Spleen (tissue), 11 donors: ENCODE measurements around the gene TUT1. TPM values are rescaled to one million over a fixed set of nuclear protein-coding genes. Genes with fewer than 3 reads are reported as not detected.
"Not testable (repeated sequence)": the region's sequence is repeated elsewhere in the genome, so short reads cannot be mapped to it uniquely, and the experiment has no call there.

Experiments
- DNase-seq: peaks from one replicate; pipeline ENCODE4 v3.0.0-alpha.2; 2020
- H3K27ac ChIP-seq, 8 donors: fragments of 200-600 bp; sonication (generic) in 7 of 8; 1 replicate in 4 of 8; 2 replicates in 4 of 8; pipeline versions ENCODE4 v1.5.0 to v1.8.0; 2016 to 2021; ENCODE audit warnings: inconsistent platforms in 4 of 8, mild to moderate bottlenecking in 4 of 8, moderate library complexity in 1 of 8
- H3K27me3 ChIP-seq, 7 donors: fragments of 200-600 bp; sonication (generic) in 6 of 7; replicated peaks in 1 of 7; 1 replicate in 4 of 7; 2 replicates in 3 of 7; pipeline versions ENCODE4 v1.5.0 to v1.8.0; 2016 to 2021; ENCODE audit warnings: inconsistent platforms in 3 of 7, mild to moderate bottlenecking in 1 of 7
- H3K36me3 ChIP-seq, 6 donors: fragments of 200-600 bp; sonication (generic) in 5 of 6; 1 replicate in 4 of 6; 2 replicates in 2 of 6; pipeline versions ENCODE4 v1.5.0 to v1.8.0; 2016 to 2021; ENCODE audit warnings: inconsistent platforms in 2 of 6
- H3K4me1 ChIP-seq, 6 donors: fragments of 200-600 bp; sonication (generic) in 5 of 6; 1 replicate in 3 of 6; 2 replicates in 3 of 6; pipeline versions ENCODE4 v1.5.0 to v1.8.0; 2016 to 2021; ENCODE audit warnings: inconsistent platforms in 3 of 6
- H3K4me3 ChIP-seq, 8 donors: fragments of 200-600 bp; sonication (generic) in 7 of 8; 1 replicate in 4 of 8; 2 replicates in 4 of 8; pipeline versions ENCODE4 v1.5.0 to v1.8.0; 2016 to 2021; ENCODE audit warnings: inconsistent platforms in 4 of 8, mild to moderate bottlenecking in 4 of 8, moderate library complexity in 2 of 8
- H3K9me3 ChIP-seq, 8 donors: fragments of 200-600 bp; sonication (generic) in 7 of 8; 1 replicate in 4 of 8; 2 replicates in 4 of 8; pipeline versions ENCODE4 v1.5.0 to v1.8.0; 2016 to 2021; ENCODE audit warnings: inconsistent platforms in 4 of 8
- POLR2A ChIP-seq, 3 donors: fragments of 450-650 bp; IDR thresholded peaks; one replicate each; pipeline ENCODE4 v1.5.1; 2017; ENCODE audit warnings: antibody characterized with exemption in 3 of 3, mild to moderate bottlenecking in 1 of 3
- POLR2AphosphoS5 ChIP-seq, 3 donors: sonication (generic); formaldehyde crosslinking; IDR thresholded peaks; one replicate each; pipeline ENCODE4 v1.5.1; 2017; ENCODE audit warnings: antibody characterized with exemption in 3 of 3
- WGBS, 5 donors: extraction: QIAGEN DNeasy Blood & Tissue Kit in 3 of 5; methylation state at CpG; one replicate each; pipeline versions ENCODE4 v1.1.5 to v1.1.7; 2013 to 2018; 5-methylcytosine and 5-hydroxymethylcytosine counted together
- intact Hi-C: fragments of 100-400 bp; cut with DNase I; formaldehyde crosslinking; loops from one replicate; pipeline ENCODE4 v1.15.0; 2023; ENCODE audit warnings: low total_unique reads
- polyA plus RNA-seq, 3 donors: library from polyadenylated mRNA; stranded (reverse); fragments of 200-250 nt; gene quantifications; one replicate each; pipeline ENCODE4 v1.2.1, GENCODE V29; 2013
- total RNA-seq, 7 donors: library from RNA; depleted of rRNA in 3 of 7; stranded (reverse); fragments of >200 nt in 3 of 7; fragmentation: NEBNext Ultra II Directional in 4 of 7; extraction: Animal tissue kit (Norgen Biotek cat#: 25700) in 4 of 7; gene quantifications; one replicate each; pipeline versions ENCODE4 v1.1.0 to v1.2.1, GENCODE V29; 2016 to 2021
- TF ChIP-seq, protein P1 (sequence below), 11 experiments: fragments of 200-600 bp in 7 of 11; fragments of 450-650 bp in 4 of 11; sonication (generic) in 4 of 11; IDR thresholded peaks in 8 of 11; conservative IDR thresholded peaks in 3 of 11; 1 replicate in 7 of 11; 2 replicates in 4 of 11; pipeline versions ENCODE4 v1.4.0 to v1.8.0; 2016 to 2021; ENCODE audit warnings: antibody characterized with exemption in 11 of 11, inconsistent platforms in 4 of 11, mild to moderate bottlenecking in 1 of 11
- donor health status: healthy with polysubstance abuse.
- donor health status: DM: no; HTN: no; CAD: no; lungs with moderate emphysema.
- donor health status: DM: no; HTN: no; CAD: no.
- donor health status: Bipolar disorder and iron deficiency.
- donor health status: healthy.
- donor health status: DM: no; HTN: no; CAD: no.
- donor health status: DM: yes; HTN: yes; CAD: no.

Gene TUT1
- total and polyA plus RNA-seq, 10 donors: 14.4 to 30.9 (median 18.5) TPM

DNA sequence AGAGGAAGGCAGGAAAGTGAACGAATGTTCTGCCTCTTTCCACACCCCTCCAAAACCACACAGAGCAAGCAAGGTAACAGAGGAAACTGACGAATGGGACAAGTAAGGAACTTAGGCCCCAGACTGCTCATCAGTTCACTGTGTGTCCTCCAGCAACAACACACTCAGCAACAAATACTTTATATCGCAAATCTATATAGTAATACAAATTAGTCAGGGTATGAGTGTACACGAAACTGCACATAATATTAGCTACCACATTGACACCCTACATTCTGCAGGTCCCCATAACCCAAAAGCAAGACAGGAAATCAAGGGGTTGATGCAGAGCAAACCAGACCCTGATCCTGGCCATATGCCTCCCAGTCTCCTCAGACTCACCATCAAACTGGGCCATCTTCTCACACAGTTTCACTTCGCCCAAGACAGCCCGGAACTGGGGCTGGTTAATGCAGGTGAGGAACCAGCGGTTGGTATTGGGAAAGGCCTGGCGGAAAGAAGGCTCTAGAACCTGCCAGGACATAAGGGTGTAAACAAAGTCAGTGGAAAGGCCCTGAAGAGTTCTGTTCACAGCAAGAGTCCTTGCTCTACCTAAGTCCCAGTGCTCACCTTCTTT is 24.2 kb downstream of the TUT1 start:
- H3K9me3 ChIP-seq: no peaks in the 10 kb centered on the region
- H3K27me3 ChIP-seq: no peaks in the 10 kb centered on the region
- no peak overlapping the region for H3K4me3 ChIP-seq
- H3K36me3 ChIP-seq: peaks cover 0 to 100% (median 96%) of the 10 kb centered on the region in 6 donors
- intact Hi-C loops: no loop called here
- peak; percentile 32 for DNase-seq
- 44 to 79% (median 75%) methylated on average over 8 of the region's 8 CpGs for WGBS, 5 donors
- peaks cover 4 to 65% (median 25%) of the 10 kb centered on the region in 6 donors for H3K4me1 ChIP-seq
- H3K27ac ChIP-seq: peak overlapping the region in 2 of 8 donors; percentile 58 to 70
- TF ChIP-seq POLR2A (IDR thresholded peaks at IDR 0.05) (no peak), POLR2AphosphoS5 (IDR thresholded peaks at IDR 0.05) (no peak)
- TF ChIP-seq, protein P1, sequence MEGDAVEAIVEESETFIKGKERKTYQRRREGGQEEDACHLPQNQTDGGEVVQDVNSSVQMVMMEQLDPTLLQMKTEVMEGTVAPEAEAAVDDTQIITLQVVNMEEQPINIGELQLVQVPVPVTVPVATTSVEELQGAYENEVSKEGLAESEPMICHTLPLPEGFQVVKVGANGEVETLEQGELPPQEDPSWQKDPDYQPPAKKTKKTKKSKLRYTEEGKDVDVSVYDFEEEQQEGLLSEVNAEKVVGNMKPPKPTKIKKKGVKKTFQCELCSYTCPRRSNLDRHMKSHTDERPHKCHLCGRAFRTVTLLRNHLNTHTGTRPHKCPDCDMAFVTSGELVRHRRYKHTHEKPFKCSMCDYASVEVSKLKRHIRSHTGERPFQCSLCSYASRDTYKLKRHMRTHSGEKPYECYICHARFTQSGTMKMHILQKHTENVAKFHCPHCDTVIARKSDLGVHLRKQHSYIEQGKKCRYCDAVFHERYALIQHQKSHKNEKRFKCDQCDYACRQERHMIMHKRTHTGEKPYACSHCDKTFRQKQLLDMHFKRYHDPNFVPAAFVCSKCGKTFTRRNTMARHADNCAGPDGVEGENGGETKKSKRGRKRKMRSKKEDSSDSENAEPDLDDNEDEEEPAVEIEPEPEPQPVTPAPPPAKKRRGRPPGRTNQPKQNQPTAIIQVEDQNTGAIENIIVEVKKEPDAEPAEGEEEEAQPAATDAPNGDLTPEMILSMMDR (IDR thresholded peaks at IDR 0.05 in 8 of 11, conservative IDR thresholded peaks at IDR 0.05 in 3 of 11): no peak

DNA sequence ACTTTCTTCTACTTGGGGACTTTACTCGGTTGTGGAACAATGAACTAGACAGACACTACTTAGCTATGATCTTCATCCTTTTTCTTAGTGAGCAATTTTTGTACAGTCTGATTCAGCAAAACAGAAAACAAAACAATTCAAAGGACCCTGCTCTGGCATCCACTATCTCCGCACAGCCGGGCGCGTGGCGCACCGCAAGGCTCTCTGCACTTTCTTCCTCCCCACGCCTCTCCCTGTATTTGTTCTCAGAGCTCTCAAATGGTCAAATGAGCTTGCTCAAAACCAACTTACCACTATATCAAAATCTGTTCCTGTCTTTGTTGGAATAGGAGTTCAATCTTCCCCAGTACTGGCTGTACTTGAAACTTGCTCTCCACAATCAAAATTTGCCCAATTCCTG is 25.1 kb downstream of the TUT1 start:
- no peak overlapping the region for H3K4me3 ChIP-seq
- no peaks in the 10 kb centered on the region for H3K27me3 ChIP-seq
- intact Hi-C loops: no loop called here
- H3K27ac ChIP-seq: peak overlapping the region in 2 of 8 donors; percentile 58 to 70
- DNase-seq: peak; percentile 25
- 91 to 96% (median 95%) methylated on average over 8 of the region's 8 CpGs for whole genome bisulfite sequencing, 5 donors
- H3K9me3 ChIP-seq: no peaks in the 10 kb centered on the region
- TF ChIP-seq, protein P1 (IDR thresholded peaks at IDR 0.05 in 8 of 11, conservative IDR thresholded peaks at IDR 0.05 in 3 of 11): no peak
- TF ChIP-seq POLR2A (IDR thresholded peaks at IDR 0.05): no peak
- no peak for TF ChIP-seq POLR2AphosphoS5 (IDR thresholded peaks at IDR 0.05)
- H3K36me3 ChIP-seq: peaks cover 0 to 100% (median 94%) of the 10 kb centered on the region in 6 donors
- peaks cover 4 to 62% (median 18%) of the 10 kb centered on the region in 6 donors for H3K4me1 ChIP-seq

DNA sequence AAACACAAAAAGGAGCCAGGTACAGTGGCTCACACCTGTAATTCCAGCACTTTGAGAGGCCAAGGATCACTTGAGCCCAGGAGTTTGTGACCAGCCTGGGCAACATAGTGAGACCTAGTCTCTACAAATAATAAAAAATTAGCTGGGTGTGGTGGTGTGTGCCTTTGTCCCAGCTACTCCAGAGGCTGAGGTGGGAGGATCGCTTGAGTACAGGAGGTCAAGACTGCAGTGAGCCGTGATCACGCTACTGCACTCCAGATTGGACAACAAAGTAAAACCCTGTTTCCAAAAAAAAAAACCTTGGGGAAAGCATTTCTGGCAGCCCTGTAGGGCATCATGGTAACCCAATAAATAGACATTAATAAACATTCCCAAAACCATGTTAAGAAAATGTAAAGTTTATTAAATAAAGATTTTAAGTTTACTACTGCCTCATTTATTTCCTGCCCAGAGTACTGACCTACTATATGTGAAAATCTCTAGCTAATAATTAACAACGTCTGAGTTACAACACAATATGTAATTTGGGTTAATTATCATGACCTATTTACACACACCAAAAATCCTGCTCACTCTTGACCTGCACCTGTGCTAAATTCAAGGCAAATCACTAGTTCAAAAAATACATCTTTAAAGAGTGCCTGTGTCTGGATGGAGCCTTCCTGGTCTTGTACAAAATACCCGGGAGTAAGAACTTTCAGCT is 26.1 kb downstream of the TUT1 start:
- H3K27ac ChIP-seq: peak overlapping the region in 1 of 8 donors; percentile 27
- H3K36me3 ChIP-seq: peaks cover 0 to 100% (median 92%) of the 10 kb centered on the region in 6 donors
- H3K27me3 ChIP-seq: no peaks in the 10 kb centered on the region
- DNase-seq: peak; percentile 25
- H3K4me1 ChIP-seq: peaks cover 10 to 62% (median 18%) of the 10 kb centered on the region in 6 donors
- TF ChIP-seq POLR2A (IDR thresholded peaks at IDR 0.05) (no peak), POLR2AphosphoS5 (IDR thresholded peaks at IDR 0.05) (no peak)
- TF ChIP-seq, protein P1 (IDR thresholded peaks at IDR 0.05 in 8 of 11, conservative IDR thresholded peaks at IDR 0.05 in 3 of 11): no peak
- intact Hi-C loops: no loop called here
- H3K4me3 ChIP-seq: no peak overlapping the region
- WGBS, 5 donors: 68 to 82% (median 79%) methylated on average over 5 of the region's 5 CpGs
- no peaks in the 10 kb centered on the region for H3K9me3 ChIP-seq

DNA sequence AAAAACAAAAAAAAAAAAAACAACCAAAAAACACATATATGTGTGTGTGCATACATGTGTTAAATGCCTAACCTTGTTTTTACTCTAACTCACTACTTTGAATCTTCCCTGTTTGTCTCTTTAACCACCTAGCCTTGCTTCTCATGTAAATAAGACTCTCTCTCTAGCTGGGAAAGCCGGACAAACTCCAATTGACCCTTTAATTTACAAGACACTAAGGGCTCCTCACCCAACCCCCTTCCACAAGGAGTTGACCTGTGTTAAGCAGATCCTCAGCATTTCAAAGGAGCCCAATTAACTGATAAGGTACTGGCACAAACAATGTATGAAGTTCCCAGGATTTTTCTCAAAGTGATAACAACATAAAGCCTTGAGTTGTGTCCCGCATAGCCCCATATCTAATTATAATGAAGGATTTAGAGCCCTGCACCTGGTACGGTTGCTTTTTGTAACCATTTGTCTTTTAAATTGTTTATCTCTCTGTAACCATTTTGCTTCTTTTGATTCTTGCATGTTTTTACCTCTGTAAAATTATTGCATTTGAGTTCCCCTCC is 29.6 kb downstream of the TUT1 start:
- not testable (repeated sequence) for H3K27me3 ChIP-seq, DNase-seq, H3K27ac ChIP-seq, H3K9me3 ChIP-seq, H3K4me3 ChIP-seq
- Histone ChIP-seq H3K4me1 (peaks cover 20 to 79% (median 34%) of the 10 kb centered on the region in 6 donors), H3K36me3 (peaks cover 0 to 96% (median 80%) of the 10 kb centered on the region in 6 donors)
- intact Hi-C loops: loop anchor here (5.0 kb wide), 1 partner anchor 139 kb away; no protein-coding TSS in a partner anchor
- 81 to 94% (median 88%) methylated on average over 3 of the region's 3 CpGs for WGBS, 5 donors
